CD8-positive, alpha-beta T cell (primary cell): ENCODE results near the gene DTX3. TPM values are rescaled to one million over a fixed set of nuclear protein-coding genes. Genes with fewer than 3 reads are reported as not detected.

Experiments used
- total RNA-seq, 46 experiments: library from RNA in 2 of 46; stranded (reverse) in 2 of 46; gene quantifications; one replicate each; pipeline ENCODE4 v1.2.3 and lab custom pipeline; 2021 to 2026

The DTX3 gene
- total RNA-seq, 2 experiments from 2014 or later, result 33.2 to 33.7 TPM

Other genes with a start within 250 kb of the DTX3 start
- 100 to 1,000 TPM in 1 of 2 experiments, 10 to 100 TPM in 1; 93.2 to 103 TPM for gene R3HDM2, start 173.8 kb upstream of the DTX3 start, total RNA-seq
- under 1 TPM; 0.17 to 0.24 TPM for gene INHBC, start 170.0 kb upstream of the DTX3 start, total RNA-seq
- not detected for gene INHBE, start 149.5 kb upstream of the DTX3 start, total RNA-seq
- gene GLI1, start 145.0 kb upstream of the DTX3 start, total RNA-seq, result 1 to 10 TPM in 1 of 2 experiments, under 1 TPM in 1; 0.67 to 1.2 TPM
- 100 to 1,000 TPM; 367 to 377 TPM for gene ARHGAP9, start 125.0 kb upstream of the DTX3 start, total RNA-seq
- 100 to 1,000 TPM; 213 to 226 TPM for gene MARS1, start 116.8 kb upstream of the DTX3 start, total RNA-seq
- 100 to 1,000 TPM; 137 to 143 TPM for gene DDIT3, start 84.3 kb upstream of the DTX3 start, total RNA-seq
- gene MBD6, start 82.0 kb upstream of the DTX3 start, total RNA-seq, result 10 to 100 TPM; 52.9 to 70.5 TPM
- gene DCTN2, start 57.6 kb upstream of the DTX3 start, total RNA-seq, result 10 to 100 TPM; 39.2 to 43.3 TPM
- gene KIF5A, start 54.8 kb upstream of the DTX3 start, total RNA-seq, result under 1 TPM; 0.60 to 0.69 TPM
- gene PIP4K2C, start 13.6 kb upstream of the DTX3 start, total RNA-seq, result 10 to 100 TPM; 16.4 to 20.1 TPM
- gene ARHGEF25, start 6.6 kb downstream of the DTX3 start, total RNA-seq, result under 1 TPM; 0.33 to 0.36 TPM
- gene B4GALNT1, start 28.4 kb downstream of the DTX3 start, total RNA-seq, result not detected
- 100 to 1,000 TPM; 105 to 119 TPM for gene OS9, start 89.3 kb downstream of the DTX3 start, total RNA-seq
- gene AGAP2, start 133.9 kb downstream of the DTX3 start, total RNA-seq, result 10 to 100 TPM; 22.2 to 23.5 TPM
- gene TSPAN31, start 140.2 kb downstream of the DTX3 start, total RNA-seq, result 1 to 10 TPM; 7.3 to 8.0 TPM
- gene CDK4, start 147.5 kb downstream of the DTX3 start, total RNA-seq, result 10 to 100 TPM in 1 of 2 experiments, 1 to 10 TPM in 1; 8.5 to 10.0 TPM
- gene MARCHF9, start 150.3 kb downstream of the DTX3 start, total RNA-seq, result 10 to 100 TPM; 23.1 to 25.1 TPM
- gene CYP27B1, start 162.3 kb downstream of the DTX3 start, total RNA-seq, result 1 to 10 TPM; 2.0 to 2.2 TPM
- gene METTL1, start 167.3 kb downstream of the DTX3 start, total RNA-seq, result 10 to 100 TPM; 14.0 to 20.0 TPM
- 1 to 10 TPM in 1 of 2 experiments, under 1 TPM in 1; 0.81 to 1.7 TPM for gene EEF1AKMT3, start 167.8 kb downstream of the DTX3 start, total RNA-seq
- 10 to 100 TPM; 37.0 to 37.1 TPM for gene TSFM, start 178.0 kb downstream of the DTX3 start, total RNA-seq
- gene AVIL, start 213.9 kb downstream of the DTX3 start, total RNA-seq, result 1 to 10 TPM in 1 of 2 experiments, under 1 TPM in 1; 0.65 to 1.1 TPM
- gene CTDSP2, start 241.9 kb downstream of the DTX3 start, total RNA-seq, result 10 to 100 TPM; 68.1 to 70.5 TPM